ENCODE data around the gene PLPPR1. TPM values are rescaled to one million over a fixed set of nuclear protein-coding genes. Genes with fewer than 3 reads are reported as not detected.

PLPPR1 gene
- total RNA-seq, 2 donors from 2014 or later = not detected

DNA sequence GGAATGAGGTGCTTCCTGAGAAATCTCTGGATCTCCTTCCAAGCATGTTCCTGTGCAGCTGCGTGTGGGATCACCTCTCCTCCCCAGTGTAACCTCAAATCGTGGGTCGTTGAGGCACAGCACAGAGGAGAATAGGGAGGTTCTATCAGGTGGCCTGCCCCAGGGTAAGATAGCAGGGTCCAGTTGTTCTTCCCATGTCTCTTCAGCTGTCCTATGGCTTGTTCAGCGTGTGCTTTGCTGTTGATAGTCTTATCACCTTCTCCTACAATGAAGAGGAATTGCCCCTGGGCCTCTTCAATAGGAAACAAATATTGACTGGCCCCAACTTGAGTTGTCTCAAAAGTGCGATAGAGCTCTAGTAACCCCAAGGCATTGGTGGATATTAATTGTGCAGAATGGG, 333.9 kb downstream of the PLPPR1 start:
- Mint-ChIP-seq H3K4me1 (ENCODE audit: low read depth) (no peaks in the 10 kb centered on the region), H3K9me3 (peaks cover 0 to 2% of the 10 kb centered on the region in 2 donors), H3K27ac (no peak overlapping the region), H3K27me3 (ENCODE audit: low read depth) (peaks cover 4% of the 10 kb centered on the region), H3K4me3 (no peak overlapping the region), H3K36me3 (ENCODE audit: insufficient read depth in 2 of 2) (no peaks in the 10 kb centered on the region)
- no peak for DNase-seq
- ATAC-seq (replicated peaks in 1 of 2) = no peak

- Mint-ChIP-seq H3K4me3 (no peak overlapping the region), H3K4me1 (ENCODE audit: low read depth) (no peaks in the 10 kb centered on the region), H3K36me3 (ENCODE audit: insufficient read depth in 2 of 2) (no peaks in the 10 kb centered on the region), H3K27ac (no peak overlapping the region), H3K27me3 (ENCODE audit: low read depth) (peaks cover 4% of the 10 kb centered on the region), H3K9me3 (peaks cover 0 to 2% of the 10 kb centered on the region in 2 donors)
- no peak for ATAC-seq (replicated peaks in 1 of 2)
- no peak for DNase-seq
These were observed 336.7 kb downstream of the PLPPR1 start for GRCh38 chr9:101365181-101365580.

DNA sequence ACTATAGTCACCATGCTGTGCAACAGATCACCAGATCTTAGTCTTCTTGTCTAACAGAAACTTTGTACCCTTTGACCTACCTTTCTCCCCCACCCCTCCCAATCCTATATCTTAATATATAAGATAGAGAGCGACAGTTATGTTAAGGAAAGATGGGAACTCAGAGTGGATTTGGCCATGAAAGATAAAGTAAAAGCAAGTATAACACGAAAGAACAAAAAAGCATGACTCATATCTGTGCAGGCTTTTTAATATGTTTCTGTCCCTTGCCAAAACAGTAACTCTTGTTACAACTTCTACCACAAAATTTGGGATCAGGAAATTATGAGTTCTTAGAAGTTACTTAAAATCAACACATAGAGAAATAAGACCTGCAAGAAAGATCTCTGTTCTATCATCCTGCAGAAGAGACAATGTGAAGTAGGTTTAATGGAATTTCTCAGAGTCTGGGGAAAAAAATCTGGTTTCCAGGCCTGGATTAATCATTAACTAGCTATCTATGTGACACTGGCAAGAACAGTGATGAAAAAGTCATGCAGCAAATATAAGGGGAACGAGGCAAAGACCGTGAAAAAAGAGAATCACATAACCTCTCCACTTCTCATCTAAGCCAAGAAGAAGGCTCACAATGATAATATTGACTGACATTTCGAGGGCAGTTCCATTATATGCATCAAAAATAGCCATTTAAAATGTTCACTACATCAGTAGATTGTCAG, 337.7 kb downstream of the PLPPR1 start:
- no peaks in the 10 kb centered on the region for H3K4me1 Mint-ChIP-seq (ENCODE audit: low read depth)
- no peaks in the 10 kb centered on the region for H3K36me3 Mint-ChIP-seq (ENCODE audit: insufficient read depth in 2 of 2)
- H3K27ac Mint-ChIP-seq = no peak overlapping the region
- H3K27me3 Mint-ChIP-seq (ENCODE audit: low read depth) = peaks cover 4% of the 10 kb centered on the region
- no peak overlapping the region for H3K4me3 Mint-ChIP-seq
- peaks cover 0 to 2% of the 10 kb centered on the region in 2 donors for H3K9me3 Mint-ChIP-seq
- ATAC-seq (replicated peaks in 1 of 2) (no peak), DNase-seq (no peak)

- ATAC-seq (replicated peaks in 1 of 2) (no peak), DNase-seq (no peak)
- Mint-ChIP-seq H3K4me1 (ENCODE audit: low read depth) (no peaks in the 10 kb centered on the region), H3K36me3 (ENCODE audit: insufficient read depth in 2 of 2) (no peaks in the 10 kb centered on the region), H3K9me3 (peaks cover 0 to 4% of the 10 kb centered on the region in 2 donors), H3K27me3 (ENCODE audit: low read depth) (peaks cover 4% of the 10 kb centered on the region), H3K4me3 (no peak overlapping the region), H3K27ac (no peak overlapping the region)
These were observed 338.8 kb downstream of the PLPPR1 start for GRCh38 chr9:101367323-101367722.

GRCh38 chr9:101369286-101369685, 340.8 kb downstream of the PLPPR1 start:
- Mint-ChIP-seq H3K27me3 (ENCODE audit: low read depth) (peaks cover 4% of the 10 kb centered on the region), H3K36me3 (ENCODE audit: insufficient read depth in 2 of 2) (no peaks in the 10 kb centered on the region), H3K9me3 (peaks cover 0 to 2% of the 10 kb centered on the region in 2 donors), H3K4me3 (no peak overlapping the region), H3K27ac (no peak overlapping the region), H3K4me1 (ENCODE audit: low read depth) (no peaks in the 10 kb centered on the region)
- DNase-seq = no peak
- no peak for ATAC-seq (replicated peaks in 1 of 2)

GRCh38 chr9:101369884-101370531, 341.5 kb downstream of the PLPPR1 start:
- peaks cover 0 to 2% of the 10 kb centered on the region in 2 donors for H3K9me3 Mint-ChIP-seq
- peaks cover 4% of the 10 kb centered on the region for H3K27me3 Mint-ChIP-seq (ENCODE audit: low read depth)
- no peak overlapping the region for H3K4me3 Mint-ChIP-seq
- no peak for ATAC-seq (replicated peaks in 1 of 2)
- H3K4me1 Mint-ChIP-seq (ENCODE audit: low read depth) = no peaks in the 10 kb centered on the region
- no peak for DNase-seq
- no peak overlapping the region for H3K27ac Mint-ChIP-seq
- H3K36me3 Mint-ChIP-seq (ENCODE audit: insufficient read depth in 2 of 2) = no peaks in the 10 kb centered on the region

DNA sequence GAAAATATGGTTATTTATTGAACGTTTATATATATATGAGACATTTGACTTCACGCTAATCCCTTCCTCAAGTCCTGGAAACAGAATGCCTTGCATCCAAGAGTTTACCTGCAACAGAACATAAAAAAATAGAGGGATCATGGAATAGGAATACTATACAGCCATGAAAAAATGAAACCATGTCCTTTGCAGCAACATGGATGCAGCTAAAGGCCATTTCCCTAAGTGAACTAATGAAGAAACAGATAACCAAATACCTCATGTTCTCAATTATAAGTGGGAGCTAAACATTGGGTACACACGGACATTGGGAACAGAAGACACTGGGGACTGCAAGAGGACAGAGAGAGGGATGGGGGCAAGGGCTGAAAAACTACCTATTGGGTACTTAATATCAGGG, 343.3 kb downstream of the PLPPR1 start:
- H3K27ac Mint-ChIP-seq = no peak overlapping the region
- no peaks in the 10 kb centered on the region for H3K4me1 Mint-ChIP-seq (ENCODE audit: low read depth)
- H3K9me3 Mint-ChIP-seq = peaks cover 0 to 2% of the 10 kb centered on the region in 2 donors
- H3K27me3 Mint-ChIP-seq (ENCODE audit: low read depth) = no peaks in the 10 kb centered on the region
- H3K36me3 Mint-ChIP-seq (ENCODE audit: insufficient read depth in 2 of 2) = no peaks in the 10 kb centered on the region
- ATAC-seq (replicated peaks in 1 of 2) = no peak
- no peak overlapping the region for H3K4me3 Mint-ChIP-seq
- DNase-seq = no peak

DNA sequence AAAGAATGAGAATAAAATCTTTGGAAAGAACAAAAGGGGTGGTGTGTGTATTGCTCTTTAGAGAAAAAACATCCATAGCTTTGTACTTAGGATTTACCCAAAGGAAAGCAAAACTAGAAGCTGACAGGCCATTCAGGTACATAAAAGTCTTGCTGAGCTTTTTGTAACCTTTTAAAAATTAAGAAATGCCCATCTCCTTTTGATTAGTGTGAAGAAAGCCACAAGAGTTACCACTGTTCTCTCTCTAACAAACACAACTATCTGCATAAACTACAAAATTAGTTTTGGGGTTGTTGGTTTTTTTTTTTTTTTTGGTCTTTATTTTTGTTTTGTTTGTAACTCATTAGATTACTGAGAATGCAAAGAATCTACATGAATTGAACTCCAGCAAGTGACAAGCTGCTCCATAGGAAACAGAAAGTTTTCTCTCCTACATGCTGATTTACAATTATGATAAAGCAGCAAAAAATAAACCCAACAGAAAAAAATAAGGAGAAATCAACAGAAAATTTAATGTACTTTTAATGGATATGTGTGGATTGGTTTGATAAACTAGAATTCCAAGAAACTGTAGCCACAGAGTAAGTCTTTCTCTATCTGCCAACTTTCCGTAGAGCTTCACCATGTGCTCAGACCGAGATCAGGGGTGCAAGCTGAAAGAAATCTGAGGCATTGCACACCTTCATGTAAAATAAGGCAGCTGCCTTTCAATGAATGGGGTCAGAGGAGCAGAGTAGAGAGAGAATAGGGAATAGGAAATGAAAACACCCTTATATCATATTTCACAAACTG, 344.0 kb downstream of the PLPPR1 start:
- ATAC-seq (replicated peaks in 1 of 2) = no peak
- no peak overlapping the region for H3K27ac Mint-ChIP-seq
- no peak overlapping the region for H3K4me3 Mint-ChIP-seq

More for the DNA sequence above, 344.0 kb downstream of the PLPPR1 start:
- Mint-ChIP-seq H3K4me1 (ENCODE audit: low read depth) (no peaks in the 10 kb centered on the region), H3K27me3 (ENCODE audit: low read depth) (peaks cover 3% of the 10 kb centered on the region), H3K36me3 (ENCODE audit: insufficient read depth in 2 of 2) (no peaks in the 10 kb centered on the region), H3K9me3 (peaks cover under 1 to 2% of the 10 kb centered on the region in 2 donors)
- DNase-seq = no peak

All from activated T-cell treated with anti-CD3 and anti-CD28 coated beads, Interleukin-2, amount 50 U/mL, for 72 hours (primary cell).